HG03159 (cell line): ENCODE results near the gene AHRR.
"Not testable (repeated sequence)": the region's sequence is repeated elsewhere in the genome, so short reads cannot be mapped to it uniquely, and the experiment has no call there.

Experiments used
- ATAC-seq: cut with Tn5 transposase; IDR thresholded peaks from one replicate; pipeline ENCODE4 v1.9.1; 2021; ENCODE audit warnings: mild to moderate bottlenecking, moderate library complexity; ENCODE audit not compliant: unreplicated experiment

AHRR gene

DNA sequence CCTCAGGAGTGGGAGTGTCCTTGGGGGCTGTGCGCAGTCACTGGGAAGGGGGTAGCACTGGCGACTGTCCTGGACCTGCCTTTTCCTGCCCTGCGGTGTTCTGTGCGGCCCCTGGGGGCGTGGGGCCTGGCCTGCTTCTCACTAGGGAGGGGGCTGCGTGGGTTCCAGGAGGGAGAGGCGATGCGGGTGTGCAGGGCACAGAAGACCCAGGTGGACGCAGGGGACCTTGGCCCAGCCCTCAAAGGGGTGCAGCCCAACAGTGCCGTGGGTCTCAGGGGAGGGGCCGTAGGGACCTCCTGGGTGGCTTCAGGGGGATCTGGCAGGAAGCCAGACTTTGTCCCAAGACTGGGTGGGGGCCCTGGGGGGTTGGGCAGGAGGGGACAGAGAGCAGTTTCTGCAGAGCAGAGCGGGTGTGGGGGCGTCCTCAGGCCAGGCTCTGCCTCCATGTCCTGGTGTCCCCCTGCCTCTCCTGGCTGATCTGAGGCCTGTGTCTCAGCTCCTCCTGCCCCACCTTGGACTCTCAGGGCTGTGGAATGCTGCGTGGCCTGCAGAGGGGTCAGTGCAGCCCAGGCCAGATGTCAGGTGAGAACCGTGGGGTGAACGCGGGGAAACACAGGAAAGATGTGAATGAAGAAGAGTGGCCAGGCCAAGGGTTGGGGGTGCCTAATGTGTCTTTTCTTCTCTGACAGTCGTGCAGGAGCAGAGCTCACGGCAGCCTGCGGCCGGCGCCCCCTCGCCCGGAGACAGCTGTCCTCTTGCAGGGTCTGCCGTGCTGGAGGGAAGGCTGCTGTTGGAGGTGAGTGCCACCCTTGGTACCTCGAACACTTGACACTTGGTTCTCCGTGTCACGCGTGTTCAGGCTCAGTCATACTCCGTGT, 54.6 kb downstream of the AHRR start:
- no peak for ATAC-seq

DNA sequence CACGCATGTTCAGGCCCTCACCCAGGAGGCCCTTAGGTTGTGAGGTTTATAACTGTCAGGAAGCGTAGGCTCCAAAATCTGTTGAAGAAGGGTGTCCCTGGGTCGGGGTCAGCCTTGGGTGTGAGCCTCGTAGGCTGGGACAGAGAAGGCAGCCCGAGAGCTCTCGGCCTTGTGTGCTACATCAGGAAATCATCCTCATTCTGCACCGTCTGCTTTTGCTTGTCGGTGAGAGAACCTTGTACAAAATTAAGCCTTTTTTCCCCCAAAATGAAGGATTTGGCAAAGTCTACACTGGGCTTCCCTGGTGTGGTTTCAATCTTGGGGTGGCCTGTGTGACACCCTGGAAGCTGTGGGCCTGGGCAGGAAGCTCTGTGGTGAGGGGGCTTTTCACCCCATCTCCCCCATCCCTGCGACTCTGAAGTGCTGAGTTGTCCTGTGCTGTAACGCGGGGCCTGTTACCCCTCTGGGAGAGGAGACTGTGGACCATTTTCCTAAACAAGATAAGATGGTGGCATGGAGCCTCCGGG, 55.3 kb downstream of the AHRR start:
- ATAC-seq: no peak

- no peak for ATAC-seq
Observed at GRCh38 chr5:377326-377981, 55.9 kb downstream of the AHRR start.

DNA sequence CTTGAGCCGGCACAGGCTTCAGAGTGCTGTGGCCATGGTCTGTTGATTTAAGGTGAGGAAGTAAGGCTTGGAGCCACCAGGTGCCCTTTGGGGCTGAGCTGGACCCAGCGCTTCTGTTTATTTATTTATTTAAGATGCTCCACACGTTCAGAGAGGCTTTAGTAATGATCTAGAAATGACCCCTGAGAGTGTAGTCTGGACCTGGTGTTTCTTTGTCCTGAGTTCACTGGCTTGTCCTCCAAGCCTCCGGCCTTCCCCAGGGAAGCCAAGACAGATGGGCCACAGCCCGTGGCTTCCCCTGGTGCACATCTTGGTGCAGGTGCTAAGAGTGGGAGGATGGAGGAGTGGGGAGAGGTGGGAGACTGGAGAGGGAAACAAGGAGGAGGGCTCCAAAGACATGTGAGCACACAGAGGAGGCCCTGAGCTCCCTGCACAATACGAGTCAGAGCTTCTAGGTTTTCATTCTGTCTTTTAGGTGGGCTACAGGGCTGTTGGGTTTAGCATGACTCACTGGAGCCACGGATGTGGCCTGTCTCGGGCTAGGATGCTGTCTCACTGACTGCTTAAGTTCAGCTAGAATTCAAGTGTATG, 56.9 kb downstream of the AHRR start:
- no peak for ATAC-seq

DNA sequence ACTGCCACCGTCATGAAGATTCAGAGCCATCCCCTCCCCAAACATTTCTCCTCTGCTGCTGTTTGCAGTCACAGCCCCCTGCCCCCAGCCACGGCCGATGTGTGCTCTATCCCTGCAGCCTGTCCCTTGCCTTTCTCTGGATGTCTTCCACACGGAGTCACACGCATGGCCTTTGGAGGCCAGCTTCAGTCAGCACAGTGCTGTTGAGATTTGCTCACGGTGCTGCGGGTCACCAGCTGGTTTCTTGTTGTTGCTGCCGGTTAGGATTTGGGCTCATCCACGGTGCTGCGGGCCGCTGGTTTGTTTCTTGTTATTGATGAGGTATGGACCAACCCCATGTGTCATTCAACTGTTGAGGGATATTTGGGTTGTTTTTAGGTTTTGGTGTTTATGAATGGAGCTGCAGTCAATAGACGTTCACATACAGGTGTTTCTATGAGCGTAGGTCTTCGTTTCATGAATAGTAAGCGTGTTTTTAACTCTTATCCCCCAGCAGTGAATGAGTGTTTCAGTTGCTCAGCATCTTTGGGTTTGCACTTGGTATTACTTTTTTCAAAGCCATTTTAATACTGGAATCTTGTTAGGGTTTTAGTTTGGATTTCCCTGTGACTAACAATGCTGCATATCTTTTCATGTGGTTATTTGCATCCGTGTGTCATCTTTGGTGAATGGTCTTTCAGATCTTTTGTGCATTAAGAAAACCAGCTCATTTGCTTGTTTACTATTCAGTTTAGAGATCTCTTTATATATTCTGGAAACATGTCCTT, 57.6 kb downstream of the AHRR start:
- ATAC-seq: no peak

GRCh38 chr5:380701-381309, 59.3 kb downstream of the AHRR start:
- ATAC-seq: no peak

DNA sequence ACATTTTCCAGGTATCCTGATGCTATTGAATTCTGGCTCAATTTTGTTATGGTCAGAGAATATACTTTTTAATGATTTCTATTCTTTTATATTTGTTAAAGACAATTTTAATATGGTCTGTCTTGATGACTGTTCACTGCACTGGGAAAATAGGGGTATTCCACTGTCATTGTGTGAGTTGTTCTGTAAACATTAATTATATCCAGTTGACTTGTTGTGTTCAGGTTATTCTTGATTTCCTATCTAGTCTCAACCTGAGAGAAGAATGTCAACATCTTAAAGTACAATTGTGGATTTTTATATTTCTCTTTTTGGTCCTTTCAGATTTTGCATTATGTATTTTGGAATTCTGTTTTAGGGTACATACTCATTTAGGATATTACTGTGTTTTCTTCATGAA, 61.6 kb downstream of the AHRR start:
- ATAC-seq: no peak

DNA sequence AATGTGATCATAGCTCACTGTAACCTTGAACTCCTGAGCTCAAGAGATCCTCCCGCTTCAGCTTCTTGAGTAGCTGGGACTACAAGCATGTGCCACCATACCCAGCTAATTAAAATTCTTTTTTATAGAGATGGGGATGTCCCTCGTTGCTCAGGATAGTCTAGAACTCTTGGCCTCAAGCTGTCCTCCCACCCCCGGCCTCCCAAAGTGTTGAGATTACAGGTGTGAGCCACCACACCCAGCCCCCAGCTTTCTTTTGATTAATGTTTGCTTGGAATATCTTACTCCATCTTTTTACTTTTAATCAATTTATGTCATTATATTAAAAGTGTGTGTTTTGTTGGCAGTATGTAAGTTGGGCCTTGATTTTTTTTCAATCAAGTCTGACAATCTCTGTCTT, 62.1 kb downstream of the AHRR start:
- no peak for ATAC-seq

DNA sequence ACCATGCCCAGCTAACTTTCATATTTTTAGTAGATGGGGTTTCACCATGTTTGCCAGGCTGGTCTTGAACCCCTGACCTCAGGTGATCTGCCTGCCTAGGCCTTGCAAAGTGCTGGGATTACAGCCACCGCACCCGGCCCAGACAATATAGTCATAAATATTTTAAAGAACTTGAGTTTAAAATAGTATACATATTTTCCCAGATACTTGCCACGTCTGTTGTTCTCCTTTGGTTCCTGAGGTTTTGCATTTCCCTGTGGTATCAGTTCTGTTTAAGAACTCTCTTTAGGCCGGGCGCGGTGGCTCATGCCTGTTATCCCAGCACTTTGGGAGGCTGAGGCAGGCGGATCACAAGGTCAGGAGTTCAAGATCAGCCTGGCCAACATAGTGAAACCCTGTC, 63.1 kb downstream of the AHRR start:
- not testable (repeated sequence) for ATAC-seq

DNA sequence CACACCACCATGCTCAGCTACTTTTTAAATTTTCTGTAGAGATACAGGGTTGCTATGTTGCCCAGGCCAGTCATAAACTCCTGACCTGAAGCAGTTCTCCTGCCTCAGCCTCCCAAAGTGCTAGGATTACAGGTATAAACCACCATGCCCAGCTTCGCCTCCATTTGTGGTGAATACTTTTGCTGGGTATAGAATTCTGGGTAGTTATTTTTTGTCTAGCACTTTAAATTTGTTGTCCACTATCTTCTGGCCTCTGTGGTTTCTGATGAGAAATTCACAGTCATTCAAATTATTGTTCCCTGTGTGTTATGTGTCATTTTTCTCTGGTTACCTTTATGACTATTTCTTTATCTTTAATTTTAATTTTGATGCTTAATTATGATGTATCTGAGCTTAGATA, 63.8 kb downstream of the AHRR start:
- no peak for ATAC-seq

DNA sequence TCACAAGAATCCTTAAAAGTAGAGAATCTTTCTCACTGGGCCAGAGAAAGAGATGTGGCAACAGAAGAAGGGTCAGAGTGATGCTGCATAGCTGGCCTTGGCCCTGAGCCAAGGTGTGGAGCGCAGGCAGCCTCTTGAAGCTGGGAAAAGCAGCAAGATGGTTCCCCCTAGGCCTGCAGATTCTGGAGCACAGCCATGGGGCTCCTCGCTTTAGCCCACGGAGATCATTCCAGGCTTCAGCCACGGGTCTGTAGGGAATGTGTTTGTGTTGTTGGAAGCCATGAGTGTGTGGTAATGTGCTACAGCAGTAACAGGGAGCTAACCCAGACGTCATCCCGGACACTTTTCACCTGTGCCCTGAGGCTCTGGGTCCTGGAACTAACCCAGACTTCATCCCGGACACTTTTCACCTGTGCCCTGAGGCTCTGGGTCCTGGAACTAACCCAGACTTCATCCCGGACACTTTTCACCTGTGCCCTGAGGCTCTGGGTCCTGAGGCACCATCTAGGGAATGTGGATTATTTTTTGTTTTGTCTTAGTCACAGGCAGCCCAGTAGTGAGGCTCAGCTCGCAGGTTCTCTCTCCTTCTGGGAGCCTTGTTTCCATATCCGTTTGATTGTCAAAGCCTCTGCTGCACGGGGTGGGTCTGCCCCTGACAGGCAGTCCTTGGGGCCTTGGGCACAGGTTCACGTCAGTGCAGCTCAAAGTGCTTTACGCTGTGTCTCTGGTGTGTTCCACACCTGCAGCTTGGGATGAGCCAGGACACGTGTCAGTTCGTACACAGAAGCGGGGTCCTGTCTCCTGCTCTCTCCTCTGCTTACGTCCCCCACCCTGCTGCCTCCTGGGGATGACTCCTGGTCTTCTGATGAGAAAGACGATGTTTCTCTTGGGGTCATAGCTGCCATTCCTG, 65.2 kb downstream of the AHRR start:
- no peak for ATAC-seq

DNA sequence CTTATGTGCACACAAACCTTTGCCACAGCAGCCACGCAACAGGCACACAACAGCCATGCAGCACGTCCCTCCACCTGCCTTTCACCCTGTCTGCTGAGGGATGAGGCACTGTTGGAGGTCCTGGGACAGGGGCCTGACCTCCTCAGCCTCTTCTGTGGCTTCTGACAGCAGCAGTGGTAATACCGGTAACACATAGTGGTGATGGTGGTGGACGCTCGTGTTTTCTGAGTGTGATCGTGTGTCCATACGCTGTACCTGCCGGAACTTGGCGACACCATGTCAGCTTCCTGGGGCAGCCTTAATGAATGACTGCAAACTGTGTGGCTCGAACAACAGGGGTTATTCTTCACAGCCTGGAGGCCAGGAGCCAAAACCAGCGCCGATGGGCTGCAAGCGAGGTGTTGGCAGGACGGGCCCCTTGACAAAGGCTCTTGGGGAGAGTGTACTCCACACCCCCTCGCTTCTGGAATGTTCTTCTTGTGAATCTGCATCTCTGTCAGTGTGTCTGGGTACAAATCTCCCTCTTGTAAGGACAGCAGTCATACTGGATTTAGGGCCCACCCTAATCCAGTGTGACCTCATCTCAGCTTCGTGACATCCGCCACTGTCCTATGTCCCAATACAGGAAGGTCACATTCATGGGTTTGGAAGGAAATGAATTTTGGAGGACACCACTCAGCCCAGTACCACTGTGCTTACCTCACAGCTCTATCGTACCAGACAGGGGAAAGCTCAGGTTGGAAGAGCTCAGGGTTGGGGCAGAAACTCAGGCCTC, 66.2 kb downstream of the AHRR start:
- no peak for ATAC-seq

DNA sequence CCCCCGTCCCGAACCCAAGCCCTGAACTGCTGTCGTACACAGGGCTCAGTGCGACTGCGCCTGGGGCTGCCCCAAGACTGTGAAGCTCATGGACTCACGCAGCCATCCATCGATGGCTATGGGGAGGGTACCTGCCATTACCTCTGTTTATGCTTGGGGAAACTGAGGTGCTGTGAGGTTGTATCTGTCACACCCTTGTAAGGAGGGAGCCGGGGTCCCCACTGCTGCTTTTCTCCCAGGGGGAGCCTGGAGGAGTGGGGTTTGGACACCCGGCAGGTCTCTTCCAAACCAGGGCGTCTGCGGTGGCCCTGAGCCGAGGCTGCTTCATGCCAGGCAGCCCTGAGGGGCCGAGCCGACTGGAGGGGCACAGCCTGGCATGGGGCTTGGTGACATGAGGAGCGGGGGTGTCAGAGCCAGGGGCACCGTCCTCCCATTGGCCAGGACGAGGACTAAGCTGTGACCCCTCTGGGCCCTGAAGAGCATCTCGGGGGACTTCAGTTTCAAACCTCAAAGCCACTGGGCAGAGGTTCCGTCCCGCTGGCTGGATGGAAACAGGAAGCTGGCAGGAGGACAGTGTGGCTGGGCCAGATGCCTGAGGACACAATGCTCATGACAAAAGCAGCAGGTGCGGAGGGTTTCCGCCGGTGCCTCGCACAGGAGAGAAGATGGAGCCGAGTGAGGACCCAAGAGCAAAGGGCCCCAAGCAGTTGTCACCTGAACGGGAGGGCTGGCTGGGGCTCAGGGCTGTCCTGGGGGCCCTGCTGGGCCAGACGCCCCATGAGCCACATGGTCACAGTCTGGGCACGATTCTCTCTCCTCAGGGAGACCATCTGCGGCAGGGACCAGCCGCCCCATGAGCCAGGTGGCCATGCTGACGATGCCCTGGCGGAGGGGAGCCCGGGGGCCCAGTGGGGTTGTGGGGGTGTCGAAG, 67.0 kb downstream of the AHRR start:
- ATAC-seq: no peak

DNA sequence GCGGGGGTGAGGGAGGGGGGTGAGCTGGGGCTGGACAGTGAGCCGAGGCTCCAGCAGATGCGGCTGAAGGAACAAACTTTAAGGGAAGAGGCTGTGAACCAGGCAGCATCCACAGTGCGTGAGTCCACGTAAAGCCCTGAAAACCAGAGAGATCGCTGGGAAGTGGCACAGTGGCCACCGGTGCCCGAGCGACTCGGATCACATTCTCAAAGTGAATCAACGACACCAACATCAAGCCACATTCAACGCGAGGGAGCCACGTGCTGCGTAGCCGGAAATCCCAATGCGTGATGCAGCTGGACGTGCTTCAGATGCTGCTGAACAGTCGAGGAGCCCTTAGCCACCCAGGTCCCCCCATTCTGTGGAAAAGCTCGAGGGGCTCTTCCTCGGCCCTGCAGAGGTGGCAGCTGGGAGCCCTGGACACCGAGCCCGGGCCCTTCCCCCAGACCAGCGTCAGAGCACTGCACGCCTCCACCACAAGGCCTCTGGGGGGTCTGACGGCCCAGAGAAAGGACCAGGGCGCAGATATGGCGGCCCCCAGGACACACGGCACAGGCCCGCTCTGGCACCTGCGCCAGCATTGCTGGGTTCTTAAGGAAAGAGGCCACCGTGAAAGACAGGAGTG, 67.8 kb downstream of the AHRR start:
- ATAC-seq: no peak

GRCh38 chr5:389891-390622, 68.5 kb downstream of the AHRR start:
- no peak for ATAC-seq

DNA sequence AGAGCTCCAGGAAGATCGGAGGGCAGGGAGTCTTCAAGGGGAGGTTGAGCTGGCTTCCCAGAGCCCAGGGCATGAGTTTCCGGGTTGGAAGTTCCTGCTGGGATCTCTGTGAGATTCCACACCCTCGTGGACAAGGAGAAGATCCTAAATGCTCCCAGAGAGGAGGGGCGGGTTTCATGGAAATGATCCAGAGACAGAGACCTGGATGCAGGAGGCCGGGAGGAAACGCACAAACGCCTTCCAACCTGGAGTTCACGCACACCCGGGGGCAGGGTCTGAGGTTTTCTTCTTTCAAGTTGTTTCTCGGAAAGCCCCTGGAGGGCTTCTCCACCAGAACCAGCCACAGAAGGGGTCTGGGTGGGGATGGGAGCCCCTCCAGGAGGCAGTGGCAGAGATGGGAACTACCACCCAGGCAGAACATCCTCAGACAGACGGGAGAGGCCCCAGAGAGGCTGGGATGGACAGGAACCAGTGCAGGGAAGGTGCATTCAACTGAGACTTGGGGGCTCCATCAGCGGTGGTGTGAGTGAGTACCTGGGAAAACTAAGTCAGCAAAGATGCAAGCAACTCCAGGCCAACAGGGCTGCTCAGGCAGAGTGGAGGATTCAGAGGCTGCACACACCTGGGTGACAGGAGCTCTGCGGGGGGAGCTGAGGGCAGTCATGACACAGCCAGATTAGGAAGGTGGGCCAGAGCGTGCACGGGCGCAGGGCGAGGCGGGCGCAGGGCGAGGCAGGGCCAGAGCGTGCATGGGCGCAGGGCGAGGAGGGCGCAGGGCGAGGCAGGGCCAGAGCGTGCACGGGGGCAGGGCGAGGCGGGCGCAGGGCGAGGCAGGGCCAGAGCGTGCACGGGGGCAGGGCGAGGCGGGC, 69.3 kb downstream of the AHRR start:
- no peak for ATAC-seq
